Measurements from ENCODE around the gene GRIP2. TPM values are rescaled to one million over a fixed set of nuclear protein-coding genes. Genes with fewer than 3 reads are reported as not detected.
"Not testable (repeated sequence)": the region's sequence is repeated elsewhere in the genome, so short reads cannot be mapped to it uniquely, and the experiment has no call there.

The GRIP2 gene
- total RNA-seq, 2 experiments from 2014 or later, result not detected

GRCh38 chr3:14523792-14524191 is 16.4 kb downstream of the GRIP2 start:
- no peak overlapping the region for H3K4me3 Mint-ChIP-seq
- H3K27me3 Mint-ChIP-seq, result peaks cover 7% of the 10 kb centered on the region
- no peaks in the 10 kb centered on the region for H3K4me1 Mint-ChIP-seq
- H3K9me3 Mint-ChIP-seq, result no peaks in the 10 kb centered on the region
- no peaks in the 10 kb centered on the region for H3K36me3 Mint-ChIP-seq
- no peak overlapping the region for H3K27ac Mint-ChIP-seq
- DNase-seq, result no peak

GRCh38 chr3:14522768-14523167 is 17.4 kb downstream of the GRIP2 start:
- Mint-ChIP-seq H3K4me1 (no peaks in the 10 kb centered on the region), H3K27ac (no peak overlapping the region), H3K36me3 (no peaks in the 10 kb centered on the region), H3K4me3 (no peak overlapping the region), H3K9me3 (no peaks in the 10 kb centered on the region), H3K27me3 (peaks cover 3% of the 10 kb centered on the region)
- no peak for DNase-seq

- Mint-ChIP-seq H3K27me3 (peaks cover 3% of the 10 kb centered on the region), H3K36me3 (no peaks in the 10 kb centered on the region), H3K27ac (no peak overlapping the region), H3K4me3 (no peak overlapping the region), H3K9me3 (no peaks in the 10 kb centered on the region), H3K4me1 (no peaks in the 10 kb centered on the region)
- DNase-seq, result no peak
Measured at GRCh38 chr3:14522129-14522691, 17.9 kb downstream of the GRIP2 start.

- H3K27ac Mint-ChIP-seq, result no peak overlapping the region
- no peaks in the 10 kb centered on the region for H3K36me3 Mint-ChIP-seq
- DNase-seq, result no peak
- H3K4me3 Mint-ChIP-seq, result no peak overlapping the region
- peaks cover 3% of the 10 kb centered on the region for H3K27me3 Mint-ChIP-seq
- no peaks in the 10 kb centered on the region for H3K4me1 Mint-ChIP-seq
- H3K9me3 Mint-ChIP-seq, result no peaks in the 10 kb centered on the region
Measured at GRCh38 chr3:14521611-14522010, 18.5 kb downstream of the GRIP2 start.

GRCh38 chr3:14520967-14521366 is 19.2 kb downstream of the GRIP2 start:
- Mint-ChIP-seq H3K4me1 (no peaks in the 10 kb centered on the region), H3K27ac (no peak overlapping the region), H3K27me3 (peaks cover 3% of the 10 kb centered on the region), H3K9me3 (no peaks in the 10 kb centered on the region), H3K4me3 (no peak overlapping the region), H3K36me3 (no peaks in the 10 kb centered on the region)
- no peak for DNase-seq

GRCh38 chr3:14520149-14520548 is 20.0 kb downstream of the GRIP2 start:
- no peak for DNase-seq
- H3K4me1 Mint-ChIP-seq, result no peaks in the 10 kb centered on the region
- no peak overlapping the region for H3K4me3 Mint-ChIP-seq
- H3K36me3 Mint-ChIP-seq, result no peaks in the 10 kb centered on the region
- no peaks in the 10 kb centered on the region for H3K9me3 Mint-ChIP-seq
- H3K27ac Mint-ChIP-seq, result no peak overlapping the region
- peaks cover 3% of the 10 kb centered on the region for H3K27me3 Mint-ChIP-seq

- H3K27me3 Mint-ChIP-seq, result no peaks in the 10 kb centered on the region
- H3K36me3 Mint-ChIP-seq, result no peaks in the 10 kb centered on the region
- no peaks in the 10 kb centered on the region for H3K9me3 Mint-ChIP-seq
- no peaks in the 10 kb centered on the region for H3K4me1 Mint-ChIP-seq
- no peak for DNase-seq
- no peak overlapping the region for H3K27ac Mint-ChIP-seq
- no peak overlapping the region for H3K4me3 Mint-ChIP-seq
Measured at GRCh38 chr3:14519406-14519805, 20.7 kb downstream of the GRIP2 start.

- H3K4me1 Mint-ChIP-seq, result no peaks in the 10 kb centered on the region
- H3K4me3 Mint-ChIP-seq, result no peak overlapping the region
- no peaks in the 10 kb centered on the region for H3K27me3 Mint-ChIP-seq
- no peaks in the 10 kb centered on the region for H3K9me3 Mint-ChIP-seq
- no peak for DNase-seq
- H3K36me3 Mint-ChIP-seq, result no peaks in the 10 kb centered on the region
- H3K27ac Mint-ChIP-seq, result no peak overlapping the region
Measured at GRCh38 chr3:14518893-14519292, 21.2 kb downstream of the GRIP2 start.

- Mint-ChIP-seq H3K27me3 (no peaks in the 10 kb centered on the region), H3K27ac (no peak overlapping the region), H3K36me3 (no peaks in the 10 kb centered on the region), H3K4me3 (no peak overlapping the region), H3K9me3 (no peaks in the 10 kb centered on the region), H3K4me1 (no peaks in the 10 kb centered on the region)
- DNase-seq, result no peak
Measured at GRCh38 chr3:14518432-14518802, 21.7 kb downstream of the GRIP2 start.

GRCh38 chr3:14517601-14518431 is 22.3 kb downstream of the GRIP2 start:
- Mint-ChIP-seq H3K27ac (no peak overlapping the region), H3K36me3 (no peaks in the 10 kb centered on the region), H3K4me3 (no peak overlapping the region), H3K4me1 (no peaks in the 10 kb centered on the region), H3K27me3 (no peaks in the 10 kb centered on the region), H3K9me3 (no peaks in the 10 kb centered on the region)
- no peak for DNase-seq

GRCh38 chr3:14516738-14517345 is 23.3 kb downstream of the GRIP2 start:
- no peak for DNase-seq
- Mint-ChIP-seq H3K4me3 (no peak overlapping the region), H3K4me1 (no peaks in the 10 kb centered on the region), H3K27me3 (no peaks in the 10 kb centered on the region), H3K36me3 (no peaks in the 10 kb centered on the region), H3K9me3 (no peaks in the 10 kb centered on the region), H3K27ac (no peak overlapping the region)

- H3K4me3 Mint-ChIP-seq, DNase-seq, H3K9me3 Mint-ChIP-seq, H3K27me3 Mint-ChIP-seq, H3K27ac Mint-ChIP-seq, H3K4me1 Mint-ChIP-seq, H3K36me3 Mint-ChIP-seq: not testable (repeated sequence)
Measured at GRCh38 chr3:14515526-14515925, 24.6 kb downstream of the GRIP2 start.

- no peak for DNase-seq
Measured at GRCh38 chr3:14514323-14514720, 25.8 kb downstream of the GRIP2 start.

GRCh38 chr3:14513566-14514322 is 26.4 kb downstream of the GRIP2 start:
- Mint-ChIP-seq H3K4me1 (peaks cover 2% of the 10 kb centered on the region), H3K4me3 (no peak overlapping the region), H3K9me3 (no peaks in the 10 kb centered on the region), H3K27me3 (no peaks in the 10 kb centered on the region), H3K36me3 (no peaks in the 10 kb centered on the region), H3K27ac (no peak overlapping the region)
- DNase-seq, result no peak

More at GRCh38 chr3:14514323-14514720, 25.8 kb downstream of the GRIP2 start:
- H3K4me1 Mint-ChIP-seq, result no peaks in the 10 kb centered on the region
- no peaks in the 10 kb centered on the region for H3K27me3 Mint-ChIP-seq
- no peaks in the 10 kb centered on the region for H3K36me3 Mint-ChIP-seq
- H3K4me3 Mint-ChIP-seq, result no peak overlapping the region
- H3K27ac Mint-ChIP-seq, result no peak overlapping the region
- H3K9me3 Mint-ChIP-seq, result no peaks in the 10 kb centered on the region

- no peak overlapping the region for H3K4me3 Mint-ChIP-seq
- H3K27ac Mint-ChIP-seq, result no peak overlapping the region
- peaks cover 3% of the 10 kb centered on the region for H3K4me1 Mint-ChIP-seq
- no peaks in the 10 kb centered on the region for H3K27me3 Mint-ChIP-seq
- DNase-seq, result no peak
- H3K36me3 Mint-ChIP-seq, result no peaks in the 10 kb centered on the region
- H3K9me3 Mint-ChIP-seq, result no peaks in the 10 kb centered on the region
Measured at GRCh38 chr3:14512942-14513327, 27.2 kb downstream of the GRIP2 start.
